Measurements from ENCODE around the gene PJA2.

The PJA2 gene

DNA sequence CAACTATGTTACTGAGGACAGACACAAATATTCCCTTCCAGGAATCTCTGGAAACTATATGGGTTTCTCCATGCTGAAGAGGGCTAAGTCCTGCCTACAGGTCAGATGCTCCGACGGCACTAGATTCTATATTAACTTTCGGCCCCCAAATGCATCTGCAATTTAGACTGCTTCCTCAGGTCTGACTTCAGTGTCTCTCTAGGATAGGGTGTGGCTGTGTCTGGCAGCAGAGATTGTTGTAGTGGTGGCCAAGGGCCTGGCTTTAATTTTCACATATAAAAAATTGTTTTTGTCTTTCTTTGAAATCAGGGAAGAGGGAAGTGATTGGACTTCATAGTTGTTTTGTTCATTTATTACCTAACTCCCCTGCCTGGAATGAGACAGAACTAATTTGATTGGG, 101.8 kb downstream of the PJA2 start:
- Histone ChIP-seq H3K79me2 (ENCODE audit: insufficient read depth, low read length) (no peaks in the 10 kb centered on the region), H3K9ac (ENCODE audit: low read length) (no peak overlapping the region), H3K27me3 (ENCODE audit: low read length) (no peaks in the 10 kb centered on the region), H3K9me3 (ENCODE audit: insufficient read depth, low read length) (no peaks in the 10 kb centered on the region), H3F3A (ENCODE audit: insufficient read depth) (no peaks in the 10 kb centered on the region), H3K4me3 (ENCODE audit: insufficient read depth, low read length, poor library complexity, severe bottlenecking) (no peak overlapping the region), H3K36me3 (ENCODE audit: low read length) (no peaks in the 10 kb centered on the region), H4K20me1 (ENCODE audit: low read depth, low read length) (no peaks in the 10 kb centered on the region), H3K27ac (ENCODE audit: low read depth, low read length) (no peak overlapping the region), H3K9me2 (replicated peaks; ENCODE audit: insufficient read depth, low read length) (no peaks in the 10 kb centered on the region), H2AFZ (ENCODE audit: low read depth, low read length, severe bottlenecking) (no peak overlapping the region), H3K4me2 (ENCODE audit: low read depth, low read length, poor library complexity, severe bottlenecking) (no peak overlapping the region)
- TF ChIP-seq, protein P1, sequence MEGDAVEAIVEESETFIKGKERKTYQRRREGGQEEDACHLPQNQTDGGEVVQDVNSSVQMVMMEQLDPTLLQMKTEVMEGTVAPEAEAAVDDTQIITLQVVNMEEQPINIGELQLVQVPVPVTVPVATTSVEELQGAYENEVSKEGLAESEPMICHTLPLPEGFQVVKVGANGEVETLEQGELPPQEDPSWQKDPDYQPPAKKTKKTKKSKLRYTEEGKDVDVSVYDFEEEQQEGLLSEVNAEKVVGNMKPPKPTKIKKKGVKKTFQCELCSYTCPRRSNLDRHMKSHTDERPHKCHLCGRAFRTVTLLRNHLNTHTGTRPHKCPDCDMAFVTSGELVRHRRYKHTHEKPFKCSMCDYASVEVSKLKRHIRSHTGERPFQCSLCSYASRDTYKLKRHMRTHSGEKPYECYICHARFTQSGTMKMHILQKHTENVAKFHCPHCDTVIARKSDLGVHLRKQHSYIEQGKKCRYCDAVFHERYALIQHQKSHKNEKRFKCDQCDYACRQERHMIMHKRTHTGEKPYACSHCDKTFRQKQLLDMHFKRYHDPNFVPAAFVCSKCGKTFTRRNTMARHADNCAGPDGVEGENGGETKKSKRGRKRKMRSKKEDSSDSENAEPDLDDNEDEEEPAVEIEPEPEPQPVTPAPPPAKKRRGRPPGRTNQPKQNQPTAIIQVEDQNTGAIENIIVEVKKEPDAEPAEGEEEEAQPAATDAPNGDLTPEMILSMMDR (IDR thresholded peaks at IDR 0.05; ENCODE audit: insufficient read depth, low read length, poor library complexity, severe bottlenecking), result no peak
- TF ChIP-seq EZH2phosphoT487 (conservative IDR thresholded peaks at IDR 0.05; ENCODE audit: low read length), result no peak

DNA sequence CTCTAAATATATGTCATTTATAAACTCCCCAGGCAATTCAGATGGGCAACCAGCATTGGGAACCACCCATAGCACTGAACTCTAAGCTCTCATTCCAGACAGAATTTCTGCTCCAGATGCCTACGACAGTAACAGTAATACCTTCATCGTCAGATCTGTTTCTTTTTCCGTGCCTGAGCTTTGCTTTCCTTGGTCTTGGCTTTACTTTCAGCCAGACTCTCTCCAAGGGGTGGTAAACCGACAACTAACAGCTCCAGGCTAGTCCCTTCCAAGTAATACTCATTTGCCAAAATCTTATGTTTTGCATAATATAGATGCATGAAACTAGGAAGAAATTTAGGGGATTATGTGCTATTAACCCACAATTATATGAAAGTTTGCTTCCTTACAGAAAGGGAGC, 102.3 kb downstream of the PJA2 start:
- H3K4me3 ChIP-seq (ENCODE audit: insufficient read depth, low read length, poor library complexity, severe bottlenecking), result no peak overlapping the region
- TF ChIP-seq, protein P1 (IDR thresholded peaks at IDR 0.05; ENCODE audit: insufficient read depth, low read length, poor library complexity, severe bottlenecking), result no peak
- no peak for TF ChIP-seq EZH2phosphoT487 (conservative IDR thresholded peaks at IDR 0.05; ENCODE audit: low read length)
- no peaks in the 10 kb centered on the region for H3F3A ChIP-seq (ENCODE audit: insufficient read depth)
- no peak overlapping the region for H3K27ac ChIP-seq (ENCODE audit: low read depth, low read length)
- no peaks in the 10 kb centered on the region for H3K9me2 ChIP-seq (replicated peaks; ENCODE audit: insufficient read depth, low read length)
- no peaks in the 10 kb centered on the region for H3K36me3 ChIP-seq (ENCODE audit: low read length)
- H3K9ac ChIP-seq (ENCODE audit: low read length), result no peak overlapping the region
- H2AFZ ChIP-seq (ENCODE audit: low read depth, low read length, severe bottlenecking), result no peak overlapping the region
- no peak overlapping the region for H3K4me2 ChIP-seq (ENCODE audit: low read depth, low read length, poor library complexity, severe bottlenecking)
- no peaks in the 10 kb centered on the region for H3K27me3 ChIP-seq (ENCODE audit: low read length)
- no peaks in the 10 kb centered on the region for H3K9me3 ChIP-seq (ENCODE audit: insufficient read depth, low read length)
- H4K20me1 ChIP-seq (ENCODE audit: low read depth, low read length), result no peaks in the 10 kb centered on the region
- no peaks in the 10 kb centered on the region for H3K79me2 ChIP-seq (ENCODE audit: insufficient read depth, low read length)

DNA sequence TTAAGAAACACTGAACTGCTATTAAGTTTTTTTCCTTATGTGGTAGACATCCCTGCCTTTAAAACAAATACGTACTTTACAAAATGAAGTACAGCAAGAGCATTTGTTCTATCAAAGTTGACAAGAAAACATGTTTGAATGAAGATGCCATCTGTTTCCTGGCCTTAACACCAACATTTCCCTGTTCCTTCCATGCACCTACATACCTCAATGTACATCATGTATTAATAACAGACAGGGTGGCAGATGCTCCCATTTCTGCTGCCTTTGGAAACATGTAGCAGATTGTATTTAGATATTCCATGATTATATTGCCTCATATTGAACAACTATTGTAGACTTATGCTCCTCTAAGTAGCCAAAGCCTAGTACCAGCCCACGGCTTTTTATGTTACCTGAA, 104.4 kb downstream of the PJA2 start:
- no peak overlapping the region for H3K4me3 ChIP-seq (ENCODE audit: insufficient read depth, low read length, poor library complexity, severe bottlenecking)
- H3K27me3 ChIP-seq (ENCODE audit: low read length), result no peaks in the 10 kb centered on the region
- H3K9me3 ChIP-seq (ENCODE audit: insufficient read depth, low read length), result no peaks in the 10 kb centered on the region
- no peaks in the 10 kb centered on the region for H3K79me2 ChIP-seq (ENCODE audit: insufficient read depth, low read length)
- TF ChIP-seq EZH2phosphoT487 (conservative IDR thresholded peaks at IDR 0.05; ENCODE audit: low read length), result no peak
- TF ChIP-seq, protein P1 (IDR thresholded peaks at IDR 0.05; ENCODE audit: insufficient read depth, low read length, poor library complexity, severe bottlenecking), result no peak
- no peak overlapping the region for H3K27ac ChIP-seq (ENCODE audit: low read depth, low read length)
- H4K20me1 ChIP-seq (ENCODE audit: low read depth, low read length), result no peaks in the 10 kb centered on the region
- H3F3A ChIP-seq (ENCODE audit: insufficient read depth), result no peaks in the 10 kb centered on the region
- no peak overlapping the region for H3K9ac ChIP-seq (ENCODE audit: low read length)
- no peaks in the 10 kb centered on the region for H3K9me2 ChIP-seq (replicated peaks; ENCODE audit: insufficient read depth, low read length)
- H3K36me3 ChIP-seq (ENCODE audit: low read length), result no peaks in the 10 kb centered on the region
- no peak overlapping the region for H2AFZ ChIP-seq (ENCODE audit: low read depth, low read length, severe bottlenecking)
- H3K4me2 ChIP-seq (ENCODE audit: low read depth, low read length, poor library complexity, severe bottlenecking), result no peak overlapping the region

Data from SU-DHL-6 (cell line).